Cardiac fibroblast (primary cell): ENCODE measurements around the gene CD38.

Experiments used
- DNase-seq, 2 donors: peaks; one replicate each; pipeline versions ENCODE4 v3.0.0 to v3.0.0-alpha.2; 2010; ENCODE audit warnings: low read depth in 2 of 2
- H3K4me3 ChIP-seq, 2 donors: replicated peaks in 1 of 2; 1 replicate in 1 of 2; 2 replicates in 1 of 2; pipeline ENCODE4 v1.5.1; 2011; ENCODE audit warnings: low read depth in 2 of 2, low read length in 2 of 2, mild to moderate bottlenecking in 2 of 2, moderate library complexity in 1 of 2
- CTCF ChIP-seq: IDR thresholded peaks from one replicate; pipeline ENCODE4 v1.5.1; 2011; ENCODE audit warnings: low read depth, mild to moderate bottlenecking, low read length, inconsistent platforms

CD38 gene

DNA sequence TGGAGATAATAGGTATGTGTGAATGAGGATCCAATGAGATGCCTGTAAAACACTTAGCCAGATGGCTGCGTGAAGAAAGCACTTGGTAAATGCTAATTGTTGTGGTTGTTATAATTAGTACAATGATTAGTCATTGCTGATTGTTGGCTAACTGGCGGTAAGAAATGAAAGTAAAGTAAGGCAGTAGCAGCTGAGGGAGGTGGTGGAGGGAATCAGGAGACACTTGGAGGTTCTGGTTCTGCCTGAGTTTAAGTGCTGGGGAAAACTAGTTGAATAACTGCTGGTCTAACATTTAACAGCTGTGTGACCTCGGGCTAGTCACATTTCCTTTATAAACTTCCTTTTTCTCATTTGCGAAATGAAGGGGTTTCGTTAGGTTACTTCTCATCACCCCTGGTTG lies 30.9 kb downstream of the CD38 start:
- DNase-seq, result no peak
- H3K4me3 ChIP-seq, result no peak overlapping the region
- no peak for TF ChIP-seq CTCF

DNA sequence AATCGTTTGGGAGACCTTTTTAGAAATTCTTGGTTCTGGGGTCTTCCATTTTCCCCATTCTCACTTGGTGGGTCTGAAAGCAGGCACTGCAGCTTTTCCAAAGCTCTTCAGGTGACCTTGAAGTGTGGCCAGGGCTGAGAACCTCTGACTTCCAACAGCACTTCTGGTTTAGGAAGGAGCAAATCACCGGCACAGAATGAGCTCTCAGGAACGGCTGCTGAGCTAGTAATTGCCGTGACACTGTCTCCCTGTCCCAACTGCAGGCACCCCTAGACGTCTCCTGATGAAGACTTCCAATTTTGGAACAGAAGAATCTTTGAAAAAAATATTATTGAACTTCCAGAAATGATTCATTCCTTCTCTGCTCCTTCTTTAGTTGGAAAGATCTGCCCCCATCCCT lies 31.3 kb downstream of the CD38 start:
- DNase-seq, result no peak
- H3K4me3 ChIP-seq, result no peak overlapping the region
- TF ChIP-seq CTCF, result no peak

DNA sequence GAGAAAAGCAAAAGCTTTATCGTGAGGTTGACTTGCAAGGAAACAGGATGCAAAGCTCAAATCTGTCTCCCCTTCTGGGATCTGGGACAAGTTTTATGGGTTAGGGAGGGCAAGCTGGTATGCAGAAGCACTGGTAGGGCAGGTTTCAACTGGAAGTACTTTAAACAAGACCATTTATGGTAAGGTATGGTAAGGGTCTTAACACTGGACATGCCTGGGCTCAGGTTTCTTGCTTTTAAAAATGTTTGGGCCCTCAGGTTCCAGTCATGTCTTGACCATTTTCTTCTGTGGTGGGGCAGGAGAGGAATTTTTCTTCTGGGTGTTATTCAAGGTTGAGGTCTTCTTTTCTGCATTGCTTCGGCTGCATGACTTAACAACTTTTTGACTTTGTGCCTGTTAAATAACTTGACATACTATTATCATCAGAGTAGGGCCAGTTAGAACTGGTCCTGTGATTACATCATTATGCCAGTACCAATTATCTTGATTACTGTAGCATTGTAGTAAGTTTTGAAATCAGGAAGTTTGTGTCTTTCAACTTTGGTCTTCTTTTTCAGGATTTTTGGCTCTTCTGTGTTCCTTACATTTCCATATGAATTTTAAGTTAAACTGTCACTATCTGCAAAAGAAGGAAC lies 33.7 kb downstream of the CD38 start:
- no peak for TF ChIP-seq CTCF
- no peak for DNase-seq
- no peak overlapping the region for H3K4me3 ChIP-seq

- TF ChIP-seq CTCF, result no peak
- no peak for DNase-seq
Measured at GRCh38 chr4:15832523-15833451, 54.7 kb downstream of the CD38 start.

GRCh38 chr4:15833801-15834200 lies 55.7 kb downstream of the CD38 start:
- TF ChIP-seq CTCF, result no peak
- H3K4me3 ChIP-seq, result no peak overlapping the region
- DNase-seq, result peak in 1 of 2 donors; percentile 1

More at GRCh38 chr4:15832523-15833451, 54.7 kb downstream of the CD38 start:
- no peak overlapping the region for H3K4me3 ChIP-seq

GRCh38 chr4:15836362-15836761 lies 58.2 kb downstream of the CD38 start:
- TF ChIP-seq CTCF, result no peak
- no peak for DNase-seq
- no peak overlapping the region for H3K4me3 ChIP-seq
